GM18867 (cell line): ENCODE data around the gene LYZL2.
"Not testable (repeated sequence)": the region's sequence is repeated elsewhere in the genome, so short reads cannot be mapped to it uniquely, and the experiment has no call there.

Experiments
- ATAC-seq: cut with Tn5 transposase; IDR thresholded peaks from one replicate; pipeline ENCODE4 v1.9.1; 2021; ENCODE audit warnings: mild to moderate bottlenecking, moderate library complexity; ENCODE audit not compliant: unreplicated experiment

The LYZL2 gene

GRCh38 chr10:30639946-30640786 lies 10.6 kb upstream of the LYZL2 start:
- no peak for ATAC-seq

- no peak for ATAC-seq
Observed at GRCh38 chr10:30637881-30638467, 8.4 kb upstream of the LYZL2 start.

- ATAC-seq = no peak
Observed at GRCh38 chr10:30631188-30631587, 1.6 kb upstream of the LYZL2 start.

DNA sequence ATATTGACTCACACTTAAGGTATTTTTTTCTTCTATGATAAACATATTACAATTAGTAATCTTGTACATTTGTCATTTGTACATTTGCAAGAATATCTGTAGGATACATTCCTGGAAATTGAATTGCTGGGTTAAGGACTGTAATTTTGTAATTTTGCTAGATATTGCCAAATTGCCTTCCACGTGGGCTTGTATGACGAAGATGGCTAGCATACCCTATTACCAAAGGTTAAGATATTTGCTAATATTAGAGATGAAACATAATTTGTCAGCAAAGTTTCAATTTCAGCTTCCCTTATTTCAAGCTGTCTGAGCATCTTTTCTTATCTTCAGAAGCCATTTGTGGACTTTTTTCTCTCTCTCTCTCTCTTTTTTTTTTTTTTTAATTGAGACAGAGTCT lies 1.0 kb upstream of the LYZL2 start:
- ATAC-seq = no peak

- not testable (repeated sequence) for ATAC-seq
Observed at GRCh38 chr10:30628576-30628975, 977 bp downstream of the LYZL2 start.

GRCh38 chr10:30626837-30627236 lies 2.7 kb downstream of the LYZL2 start:
- not testable (repeated sequence) for ATAC-seq

DNA sequence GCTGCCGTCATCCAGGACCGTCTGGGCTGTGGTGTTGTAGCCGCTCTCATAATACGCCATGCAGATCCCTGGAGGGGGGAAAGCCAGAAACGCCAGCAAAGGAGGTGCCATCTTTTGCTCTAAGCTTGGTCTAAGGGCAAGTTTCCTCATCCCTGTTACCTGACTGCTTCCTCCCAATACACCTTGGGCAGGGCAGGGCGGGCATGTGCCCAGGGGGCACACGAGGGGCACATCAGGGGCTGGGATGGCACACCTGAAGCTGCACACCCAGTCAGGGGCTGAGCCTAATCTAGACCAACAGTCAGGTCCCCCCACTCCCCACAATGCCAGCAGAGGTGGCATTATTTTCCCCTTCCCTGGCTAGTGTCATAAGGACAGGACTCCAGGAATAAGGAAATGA lies 3.4 kb downstream of the LYZL2 start:
- not testable (repeated sequence) for ATAC-seq

DNA sequence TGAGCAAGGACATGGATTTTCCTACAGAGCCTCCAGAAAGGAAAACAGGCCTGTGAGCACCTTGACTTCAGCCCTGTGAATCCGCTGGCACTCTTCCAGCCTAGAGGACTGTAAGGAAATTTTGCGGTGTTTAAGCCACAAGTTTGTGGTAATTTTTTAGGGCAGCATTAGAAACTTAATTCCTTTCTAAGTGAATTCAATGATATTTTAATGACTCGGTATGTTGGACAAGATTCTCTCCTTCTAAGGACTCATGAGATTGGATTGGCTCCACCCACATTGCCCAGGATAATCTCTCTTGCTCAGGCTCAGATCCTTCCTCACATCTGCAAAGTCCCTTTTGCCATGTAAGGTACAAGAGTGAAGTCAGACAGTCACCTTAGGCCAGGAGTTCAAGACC lies 4.5 kb downstream of the LYZL2 start:
- no peak for ATAC-seq

DNA sequence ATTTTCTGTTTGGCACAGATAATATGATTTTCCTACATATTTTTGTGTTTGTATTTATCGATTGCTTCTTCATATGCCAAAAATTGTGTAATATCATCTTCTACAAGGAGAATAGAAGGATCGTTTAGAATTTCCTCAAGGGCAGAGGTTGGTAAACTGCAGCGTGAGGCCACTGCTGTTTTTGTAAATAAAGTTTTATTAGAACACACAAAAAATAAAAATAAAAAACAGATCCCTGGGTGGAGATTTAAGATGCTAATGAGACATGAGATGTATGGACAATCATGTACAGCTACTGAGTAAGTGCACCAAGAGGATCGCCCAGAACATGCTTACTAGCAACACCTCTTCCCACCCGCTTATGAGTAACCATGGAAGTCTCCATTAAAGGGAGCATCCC lies 9.6 kb downstream of the LYZL2 start:
- ATAC-seq = no peak

DNA sequence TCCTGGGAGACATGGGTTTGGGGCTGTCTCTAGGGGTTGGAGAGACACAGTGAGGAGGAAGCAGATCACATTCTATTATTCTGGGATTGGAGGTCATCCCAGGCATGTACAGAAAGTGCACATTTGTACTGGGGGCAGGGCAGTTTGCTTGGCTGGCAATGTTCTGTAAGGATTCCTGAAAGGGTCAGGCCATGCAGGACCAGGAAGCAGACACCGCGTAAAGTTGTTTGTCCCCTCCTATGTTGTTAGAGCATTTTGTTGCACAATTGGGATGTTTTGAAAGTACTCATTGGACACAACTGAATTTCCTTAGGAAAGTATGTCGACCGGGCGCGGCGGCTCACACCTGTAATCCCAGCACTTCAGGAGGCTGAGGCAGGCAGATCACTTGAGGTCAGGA lies 12.5 kb downstream of the LYZL2 start:
- no peak for ATAC-seq

DNA sequence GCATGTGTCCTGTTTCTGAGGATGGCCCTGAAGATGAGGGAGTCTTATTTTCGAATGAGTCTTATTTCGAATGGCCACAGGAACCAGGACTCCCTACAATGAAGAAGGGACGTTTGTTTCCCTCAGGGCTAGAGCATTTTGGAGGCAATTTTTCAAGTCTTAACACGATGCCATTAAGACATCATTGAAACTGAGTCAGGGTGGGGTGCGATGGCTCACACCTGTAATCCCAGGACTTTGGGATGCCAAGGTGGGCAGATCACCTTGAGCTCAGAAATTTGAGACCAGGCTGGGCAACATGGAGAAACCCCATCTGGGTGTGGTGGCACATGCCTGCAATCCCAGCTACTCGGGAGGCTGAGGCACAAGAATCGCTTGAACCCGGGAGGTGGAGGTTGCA lies 18.5 kb downstream of the LYZL2 start:
- not testable (repeated sequence) for ATAC-seq

GRCh38 chr10:30607814-30608213 lies 21.7 kb downstream of the LYZL2 start:
- ATAC-seq = no peak

DNA sequence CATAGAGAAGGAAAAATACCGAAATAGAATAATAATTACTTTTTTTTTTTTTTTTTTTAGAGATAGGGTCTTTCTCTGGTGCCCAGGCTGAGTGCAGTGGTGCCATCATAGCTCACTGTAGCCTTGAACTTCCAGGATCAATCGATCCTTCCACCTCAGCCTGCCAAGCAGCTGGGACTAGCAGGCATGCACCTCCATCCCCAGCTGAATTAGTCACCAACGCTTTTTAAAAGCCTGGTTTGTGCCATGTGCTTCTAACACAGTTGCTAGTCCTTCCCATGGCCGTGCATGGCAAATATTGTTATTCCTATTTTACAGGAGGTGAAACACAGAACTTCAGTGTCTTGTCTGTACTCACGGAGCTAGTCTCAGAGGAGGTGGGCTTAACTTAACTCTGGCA lies 23.2 kb downstream of the LYZL2 start:
- ATAC-seq = no peak

GRCh38 chr10:30605341-30606121 lies 24.0 kb downstream of the LYZL2 start:
- ATAC-seq = not testable (repeated sequence)

DNA sequence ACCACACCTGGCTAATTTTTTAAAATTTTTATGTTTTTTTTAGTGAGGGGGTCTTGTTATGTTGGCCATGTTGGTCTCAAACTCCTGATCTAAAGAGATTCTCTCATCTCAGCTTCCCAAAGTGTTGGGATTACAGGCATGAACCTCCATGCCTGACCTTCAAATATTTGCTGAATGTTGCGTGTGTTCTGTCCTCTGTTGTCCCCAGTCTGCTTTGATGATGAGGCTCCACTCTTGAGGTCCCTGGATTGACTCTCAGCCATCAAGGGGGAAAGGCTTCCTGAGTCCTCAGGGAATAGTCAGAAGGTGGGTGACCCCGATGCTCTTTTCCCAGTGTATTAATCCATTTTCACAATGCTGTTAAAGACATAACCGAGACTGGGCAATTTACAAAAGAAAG lies 26.0 kb downstream of the LYZL2 start:
- no peak for ATAC-seq

DNA sequence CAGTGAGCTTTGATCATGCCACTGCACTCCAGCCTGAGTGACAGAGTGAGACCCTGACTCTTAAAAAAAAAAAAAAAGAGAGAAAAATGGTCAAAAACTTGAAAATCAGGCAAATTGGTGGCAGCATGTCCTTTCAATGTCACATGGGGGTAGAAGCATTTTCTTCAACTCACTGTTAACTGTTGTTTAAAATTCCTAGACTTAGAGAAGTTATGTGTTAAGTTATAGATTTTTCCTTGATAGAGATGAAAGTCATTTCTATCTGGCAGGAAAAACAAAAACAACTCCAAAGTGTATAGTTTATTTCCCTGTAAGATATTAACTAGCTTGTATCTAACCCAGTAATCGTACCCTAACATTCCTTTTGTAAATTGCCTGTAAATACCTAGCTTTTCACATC lies 26.8 kb downstream of the LYZL2 start:
- ATAC-seq = no peak

- ATAC-seq = peak; percentile 49
Observed at GRCh38 chr10:30600005-30600404, 29.5 kb downstream of the LYZL2 start.

DNA sequence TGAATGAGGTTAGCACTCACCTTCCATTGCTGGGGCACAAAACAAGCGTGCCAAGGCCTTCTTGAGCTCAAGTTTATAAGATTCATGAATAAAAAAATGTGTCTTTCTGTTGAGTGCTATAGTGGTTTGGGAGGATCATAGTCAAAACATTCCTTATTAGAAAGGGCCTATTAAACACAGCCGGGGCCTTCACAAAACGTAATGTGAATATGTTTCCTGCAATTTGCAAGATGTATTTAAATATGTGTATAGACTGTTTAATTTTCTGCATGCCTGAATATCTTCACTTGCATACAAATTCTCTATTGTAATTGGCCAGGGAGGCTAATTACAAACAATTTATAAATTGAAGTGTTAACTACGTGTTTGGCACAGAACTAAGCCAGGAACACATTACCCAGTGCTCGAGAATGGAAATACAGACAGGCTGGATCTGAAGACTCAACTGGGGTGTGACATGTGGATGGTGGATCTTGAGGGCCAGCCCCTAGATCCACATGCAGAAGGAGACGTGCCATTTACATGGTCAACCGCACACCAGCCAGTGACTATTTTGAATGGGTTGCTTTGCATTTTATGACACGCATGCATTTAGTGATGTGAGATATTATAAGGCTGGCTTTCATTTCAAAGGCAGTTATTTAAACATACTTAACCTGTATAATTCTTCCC lies 31.3 kb downstream of the LYZL2 start:
- ATAC-seq = no peak

GRCh38 chr10:30597433-30597824 lies 32.1 kb downstream of the LYZL2 start:
- not testable (repeated sequence) for ATAC-seq

DNA sequence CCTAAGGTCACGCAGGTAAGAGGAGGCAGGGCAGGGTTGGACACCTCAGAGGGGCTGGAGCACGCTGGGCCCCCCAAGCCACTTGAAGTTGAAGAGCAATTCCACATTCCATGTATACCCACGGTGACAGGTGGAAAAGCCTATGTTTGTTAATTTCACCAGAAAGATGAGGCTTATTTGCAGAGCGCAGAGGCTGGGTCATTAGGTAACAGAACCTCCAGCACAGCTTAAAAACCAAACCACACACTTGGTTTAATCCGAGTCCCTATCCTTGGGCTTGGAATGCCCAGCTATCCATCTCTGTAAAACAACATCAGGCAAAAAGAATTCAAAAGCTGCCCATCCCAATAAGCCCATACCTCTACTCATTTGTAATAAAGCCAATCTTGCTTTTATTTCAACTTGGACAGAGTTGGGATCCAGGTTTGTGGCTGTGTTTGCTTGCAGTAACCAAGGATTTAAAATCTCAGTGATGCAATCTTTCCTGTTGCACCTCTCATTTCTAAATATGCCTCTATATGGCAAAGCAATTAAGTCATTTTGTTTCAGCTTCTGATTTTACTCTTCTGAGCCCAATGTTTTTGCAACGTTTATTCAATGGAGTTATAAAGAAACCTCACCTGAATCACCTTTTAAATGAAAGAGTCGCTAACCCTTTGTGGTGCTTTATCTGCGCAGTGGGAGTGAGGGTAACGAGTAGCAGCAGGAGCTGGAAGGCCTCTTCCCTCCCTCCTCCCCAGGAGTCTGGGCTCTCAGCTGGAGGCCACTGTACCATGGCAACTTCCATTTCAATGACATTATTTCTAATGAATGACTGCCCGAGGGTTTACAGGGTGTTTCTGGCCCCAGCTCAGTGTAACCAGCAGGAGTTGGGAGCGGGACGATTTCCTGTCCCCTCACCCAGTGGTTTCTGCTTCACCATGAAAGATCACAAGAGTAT lies 32.8 kb downstream of the LYZL2 start:
- ATAC-seq = not testable (repeated sequence)
